ENCODE data around the gene ZBTB47. TPM values are rescaled to one million over a fixed set of nuclear protein-coding genes. Genes with fewer than 3 reads are reported as not detected.

Gene ZBTB47
- total RNA-seq, 2 experiments from 2014 or later: 0.60 to 0.62 TPM

DNA sequence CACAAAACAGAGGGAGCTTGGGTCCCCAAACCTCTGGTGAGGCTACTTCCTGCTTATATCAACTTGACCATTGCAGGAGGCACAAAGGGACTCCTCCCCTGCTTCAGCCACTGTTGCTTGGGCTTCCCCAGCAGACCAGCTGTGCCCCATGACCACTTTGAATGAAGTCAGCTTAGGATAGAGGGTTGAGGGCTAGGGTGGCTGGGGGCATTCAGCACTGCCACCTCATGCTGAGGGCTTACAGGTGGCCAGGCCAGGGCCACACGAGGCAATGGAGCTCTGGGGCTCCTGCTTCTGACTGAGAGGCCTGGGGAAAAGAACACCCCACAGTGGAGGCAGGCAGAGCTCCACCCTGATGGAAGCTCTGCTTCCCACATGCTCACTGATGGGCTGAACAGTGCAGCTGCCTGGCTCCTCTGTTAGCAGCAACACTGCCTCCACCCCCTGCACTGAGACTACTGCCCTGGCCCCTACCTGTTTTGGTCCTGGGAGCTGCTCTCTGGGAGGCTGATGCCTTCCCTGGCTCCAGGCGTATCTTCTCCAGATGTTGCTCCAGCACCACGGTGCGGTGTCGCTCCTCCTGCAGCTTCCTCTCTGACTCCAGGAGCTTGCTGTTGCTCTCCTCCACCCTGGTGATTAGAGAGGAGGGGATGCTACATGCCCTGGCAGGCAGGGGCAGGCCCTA is 59.3 kb downstream of the ZBTB47 start:
- H3K9me3 Mint-ChIP-seq (ENCODE audit: low read depth): no peaks in the 10 kb centered on the region
- no peak for ATAC-seq
- no peak for DNase-seq
- ChIA-PET CTCF (interaction anchor here (0.7 to 1.2 kb wide), 7 partner anchors 23 to 170 kb away, joined by 3 to 4 read pairs (median 3); no protein-coding TSS in a partner anchor), POLR2A (no interaction called here)
- H3K27me3 Mint-ChIP-seq: peaks cover 2% of the 10 kb centered on the region
- H3K4me1 Mint-ChIP-seq: no peaks in the 10 kb centered on the region
- no peak overlapping the region for H3K4me3 Mint-ChIP-seq
- no peak overlapping the region for H3K27ac Mint-ChIP-seq
- intact Hi-C loops (cut with DNase I, micrococcal nuclease): no loop called here
- H3K36me3 Mint-ChIP-seq (ENCODE audit: low read depth): no peaks in the 10 kb centered on the region

DNA sequence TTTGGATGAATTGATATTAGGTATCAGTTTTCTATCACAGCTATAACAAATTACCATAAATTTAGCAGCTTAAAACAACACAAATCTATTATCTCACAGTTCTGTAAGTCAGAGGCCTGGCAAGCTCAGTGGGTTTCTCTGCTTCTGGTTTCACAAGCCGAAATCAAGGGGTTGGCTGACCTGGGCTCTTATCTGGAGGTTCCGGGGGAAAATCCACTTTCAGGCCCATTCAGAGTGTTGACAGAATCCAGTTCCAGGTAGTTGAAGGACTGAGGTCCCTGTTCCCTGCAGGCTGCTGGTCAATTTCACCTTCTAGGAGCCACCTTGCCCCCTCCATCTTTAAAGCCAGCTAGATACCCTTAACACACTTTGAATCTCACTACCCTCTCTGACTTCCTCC is 60.2 kb downstream of the ZBTB47 start:
- no peak overlapping the region for H3K4me3 Mint-ChIP-seq
- no peak for DNase-seq
- POLR2A ChIA-PET: no interaction called here
- H3K4me1 Mint-ChIP-seq: no peaks in the 10 kb centered on the region
- H3K36me3 Mint-ChIP-seq (ENCODE audit: low read depth): no peaks in the 10 kb centered on the region
- ATAC-seq: no peak
- peaks cover 2% of the 10 kb centered on the region for H3K27me3 Mint-ChIP-seq
- no peak overlapping the region for H3K27ac Mint-ChIP-seq
- CTCF ChIA-PET: interaction anchor here (0.9 to 1.2 kb wide), 5 partner anchors 31 to 49 kb away, joined by 3 read pairs; no protein-coding TSS in a partner anchor
- H3K9me3 Mint-ChIP-seq (ENCODE audit: low read depth): no peaks in the 10 kb centered on the region
- intact Hi-C loops (cut with DNase I, micrococcal nuclease): no loop called here

DNA sequence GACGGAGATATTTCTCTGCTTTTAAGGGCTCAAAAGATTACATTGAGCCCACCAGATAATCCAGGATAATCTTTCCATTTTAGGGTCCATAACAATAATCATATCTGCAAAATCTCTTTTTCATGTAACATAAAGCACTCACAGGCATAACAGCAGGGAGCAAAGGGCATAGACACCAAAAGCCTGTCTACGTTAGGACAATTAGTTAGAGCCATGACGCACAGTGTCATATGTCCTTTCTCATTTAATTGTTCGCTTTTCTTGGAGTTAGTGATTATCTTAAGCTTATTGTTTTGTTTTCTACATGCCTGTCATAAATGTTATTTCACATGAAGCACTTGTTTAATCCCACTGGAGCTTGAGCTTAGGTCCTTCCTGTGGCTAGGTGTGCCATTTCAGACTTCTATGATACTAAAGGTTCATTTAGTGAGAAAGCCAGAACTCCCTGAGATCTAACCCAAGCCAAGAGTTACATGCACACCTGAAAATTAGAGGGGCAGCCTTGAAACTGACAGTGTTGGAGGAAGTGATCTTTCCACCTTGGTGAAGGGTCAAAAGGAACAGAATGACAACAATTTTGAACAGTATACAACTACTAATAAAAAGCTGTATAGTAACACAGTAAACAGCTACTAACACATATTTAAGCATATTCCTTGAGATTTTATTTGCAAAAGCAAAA is 60.8 kb downstream of the ZBTB47 start:
- no peaks in the 10 kb centered on the region for H3K4me1 Mint-ChIP-seq
- CTCF ChIA-PET: interaction anchor here (0.9 kb wide), 1 partner anchor 31 kb away, joined by 3 read pairs; no protein-coding TSS in a partner anchor
- peaks cover 2% of the 10 kb centered on the region for H3K27me3 Mint-ChIP-seq
- no peak for DNase-seq
- H3K4me3 Mint-ChIP-seq: no peak overlapping the region
- H3K9me3 Mint-ChIP-seq (ENCODE audit: low read depth): no peaks in the 10 kb centered on the region
- H3K27ac Mint-ChIP-seq: no peak overlapping the region
- POLR2A ChIA-PET: no interaction called here
- no peak for ATAC-seq
- intact Hi-C loops (cut with DNase I, micrococcal nuclease): no loop called here
- no peaks in the 10 kb centered on the region for H3K36me3 Mint-ChIP-seq (ENCODE audit: low read depth)

Other genes starting within 250 kb of the ZBTB47 start
- not detected for gene LYZL4, start 243.1 kb upstream of the ZBTB47 start, total RNA-seq
- 1 to 10 TPM; 6.6 to 6.7 TPM for gene VIPR1, start 151.1 kb upstream of the ZBTB47 start, total RNA-seq
- 10 to 100 TPM; 34.2 to 42.5 TPM for gene SEC22C, start 71.7 kb upstream of the ZBTB47 start, total RNA-seq
- 10 to 100 TPM; 42.0 to 54.5 TPM for gene SS18L2, start 62.8 kb upstream of the ZBTB47 start, total RNA-seq
- gene NKTR, start 53.0 kb upstream of the ZBTB47 start, total RNA-seq: 10 to 100 TPM; 50.8 to 59.2 TPM
- not detected for gene KLHL40, start 31.8 kb downstream of the ZBTB47 start, total RNA-seq
- not detected for gene HHATL, start 49.1 kb downstream of the ZBTB47 start, total RNA-seq
- under 1 TPM; 0.46 to 0.63 TPM for gene CCDC13, start 119.6 kb downstream of the ZBTB47 start, total RNA-seq
- 10 to 100 TPM; 74.9 to 77.8 TPM for gene HIGD1A, start 150.8 kb downstream of the ZBTB47 start, total RNA-seq
- gene ACKR2, start 155.7 kb downstream of the ZBTB47 start, total RNA-seq: under 1 TPM; 0.64 to 0.65 TPM
- not detected for gene CYP8B1, start 222.2 kb downstream of the ZBTB47 start, total RNA-seq

All from activated CD4-positive, alpha-beta T cell treated with anti-CD3 and anti-CD28 coated beads for 36 hours (primary cell).